Thyroid gland (tissue), 4 donors: Measurements from ENCODE around the gene DRG2. TPM values are rescaled to one million over a fixed set of nuclear protein-coding genes. Genes with fewer than 3 reads are reported as not detected.

Source experiments
- DNase-seq, 2 donors: peaks; one replicate each; pipeline ENCODE4 v3.0.0-alpha.2; 2019
- H3K27ac ChIP-seq, 3 donors: fragments of 200-600 bp; sonication (generic); 1 replicate in 2 of 3; 2 replicates in 1 of 3; pipeline ENCODE4 v1.5.1; 2016 to 2019; ENCODE audit warnings: mild to moderate bottlenecking in 1 of 3, moderate library complexity in 1 of 3
- H3K27me3 ChIP-seq: fragments of 200-600 bp; sonication (generic); one replicate; pipeline ENCODE4 v1.5.1; 2019
- H3K36me3 ChIP-seq, 2 donors: fragments of 200-600 bp; sonication (generic); one replicate each; pipeline ENCODE4 v1.5.1; 2016 to 2019
- H3K4me1 ChIP-seq, 2 donors: fragments of 200-600 bp; sonication (generic); one replicate each; pipeline ENCODE4 v1.5.1; 2017 to 2019
- H3K4me3 ChIP-seq, 3 donors: fragments of 200-600 bp; sonication (generic); replicated peaks in 1 of 3; 1 replicate in 2 of 3; 2 replicates in 1 of 3; pipeline ENCODE4 v1.5.1; 2016; ENCODE audit warnings: mild to moderate bottlenecking in 1 of 3
- H3K9me3 ChIP-seq: fragments of 200-600 bp; sonication (generic); one replicate; pipeline ENCODE4 v1.5.1; 2017
- POLR2A ChIP-seq, 2 donors: fragments of 450-650 bp; IDR thresholded peaks; one replicate each; pipeline ENCODE4 v1.6.1; 2017; ENCODE audit warnings: antibody characterized with exemption in 2 of 2, mild to moderate bottlenecking in 2 of 2, moderate library complexity in 1 of 2
- whole genome bisulfite sequencing, 2 donors: methylation state at CpG; one replicate each; pipeline ENCODE4 v1.1.5; 2017; 5-methylcytosine and 5-hydroxymethylcytosine counted together
- intact Hi-C: fragments of 100-400 bp; cut with DNase I; formaldehyde crosslinking; loops from one replicate; pipeline ENCODE4 v1.15.1; 2023
- total RNA-seq, 4 donors: library from RNA; depleted of rRNA; stranded (reverse); fragments of >200 nt; gene quantifications; one replicate each; pipeline ENCODE4 v1.2.3, GENCODE V29; 2016
- TF ChIP-seq, protein P1 (sequence below), 6 experiments: fragments of 200-600 bp in 3 of 6; fragments of 450-650 bp in 3 of 6; sonication (generic) in 3 of 6; IDR thresholded peaks; one replicate each; pipeline ENCODE4 v1.5.1; 2016 to 2019; ENCODE audit warnings: antibody characterized with exemption in 6 of 6, mild to moderate bottlenecking in 2 of 6, inconsistent platforms in 1 of 6, moderate library complexity in 1 of 6

The DRG2 gene
- total RNA-seq, 4 donors from 2014 or later = 35.3 to 88.8 (median 59.2) TPM

DNA sequence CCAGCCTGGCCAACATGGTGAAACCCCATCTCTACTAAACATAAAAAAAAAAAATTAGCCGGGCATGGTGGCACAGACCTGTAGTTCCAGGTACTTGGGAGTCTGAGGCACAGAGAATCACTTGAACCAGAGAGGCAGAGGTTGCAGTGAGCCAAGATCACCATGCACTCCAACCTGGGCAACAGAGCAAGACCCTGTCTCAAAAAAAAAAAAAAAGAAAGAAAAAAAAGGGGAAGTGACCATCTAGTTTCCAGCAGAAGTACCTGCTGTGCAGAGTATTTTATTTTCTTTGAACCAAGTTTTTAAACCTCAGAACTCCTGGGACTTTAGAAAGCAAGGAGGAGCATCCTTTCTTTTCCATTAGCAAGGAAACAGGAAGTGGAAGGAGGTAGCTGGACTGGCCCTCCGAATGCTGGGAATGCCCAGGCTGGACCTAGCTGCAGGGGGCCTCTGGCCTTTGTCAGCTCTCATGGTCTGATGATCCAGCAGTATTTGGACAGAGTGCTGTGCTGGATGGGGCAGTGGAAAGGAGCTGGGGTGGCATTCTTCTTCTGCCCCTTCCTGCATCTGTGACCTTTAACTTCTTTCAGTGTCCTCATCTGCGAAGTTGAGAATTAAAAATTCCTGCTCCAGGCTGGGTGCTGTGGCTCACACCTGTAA, 41.9 kb upstream of the DRG2 start:
- TF ChIP-seq, protein P1, sequence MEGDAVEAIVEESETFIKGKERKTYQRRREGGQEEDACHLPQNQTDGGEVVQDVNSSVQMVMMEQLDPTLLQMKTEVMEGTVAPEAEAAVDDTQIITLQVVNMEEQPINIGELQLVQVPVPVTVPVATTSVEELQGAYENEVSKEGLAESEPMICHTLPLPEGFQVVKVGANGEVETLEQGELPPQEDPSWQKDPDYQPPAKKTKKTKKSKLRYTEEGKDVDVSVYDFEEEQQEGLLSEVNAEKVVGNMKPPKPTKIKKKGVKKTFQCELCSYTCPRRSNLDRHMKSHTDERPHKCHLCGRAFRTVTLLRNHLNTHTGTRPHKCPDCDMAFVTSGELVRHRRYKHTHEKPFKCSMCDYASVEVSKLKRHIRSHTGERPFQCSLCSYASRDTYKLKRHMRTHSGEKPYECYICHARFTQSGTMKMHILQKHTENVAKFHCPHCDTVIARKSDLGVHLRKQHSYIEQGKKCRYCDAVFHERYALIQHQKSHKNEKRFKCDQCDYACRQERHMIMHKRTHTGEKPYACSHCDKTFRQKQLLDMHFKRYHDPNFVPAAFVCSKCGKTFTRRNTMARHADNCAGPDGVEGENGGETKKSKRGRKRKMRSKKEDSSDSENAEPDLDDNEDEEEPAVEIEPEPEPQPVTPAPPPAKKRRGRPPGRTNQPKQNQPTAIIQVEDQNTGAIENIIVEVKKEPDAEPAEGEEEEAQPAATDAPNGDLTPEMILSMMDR (IDR thresholded peaks at IDR 0.05) = no peak
- TF ChIP-seq POLR2A (IDR thresholded peaks at IDR 0.05) = no peak

DNA sequence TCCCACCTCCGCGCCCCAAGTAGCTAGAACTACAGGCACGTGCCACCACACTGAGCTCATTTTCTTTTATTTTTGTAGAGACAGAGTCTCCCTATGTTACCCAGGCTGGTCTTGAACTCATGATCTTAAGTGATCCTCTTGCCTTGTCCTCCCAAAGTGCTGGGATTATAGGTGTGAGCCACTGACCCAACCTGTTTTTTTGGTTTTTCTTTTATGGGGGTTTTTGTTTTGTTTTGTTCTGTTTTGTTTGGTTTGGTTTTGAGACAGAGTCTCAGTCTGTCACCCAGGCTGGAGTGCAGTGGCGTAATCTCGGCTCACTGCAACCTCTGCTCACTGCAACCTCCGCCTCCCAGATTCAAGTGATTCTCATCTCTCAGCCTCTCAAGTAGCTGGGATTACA, 32.2 kb upstream of the DRG2 start:
- 93 to 95% methylated on average over 6 of the region's 6 CpGs for WGBS, 2 donors
- intact Hi-C loops = loop anchor here (10.0 kb wide), 1 partner anchor 61 kb away; no protein-coding TSS in a partner anchor
- Histone ChIP-seq H3K27me3 (no peaks in the 10 kb centered on the region), H3K4me3 (no peak overlapping the region), H3K36me3 (peaks cover 25 to 39% of the 10 kb centered on the region in 2 donors), H3K4me1 (peaks cover 0 to 7% of the 10 kb centered on the region in 2 donors), H3K9me3 (no peaks in the 10 kb centered on the region), H3K27ac (no peak overlapping the region)
- DNase-seq = no peak
- no peak for TF ChIP-seq POLR2A (IDR thresholded peaks at IDR 0.05)
- TF ChIP-seq, protein P1 (IDR thresholded peaks at IDR 0.05) = no peak

More for the DNA sequence above, 41.9 kb upstream of the DRG2 start:
- Histone ChIP-seq H3K36me3 (peaks cover 4 to 5% of the 10 kb centered on the region in 2 donors), H3K9me3 (no peaks in the 10 kb centered on the region), H3K27me3 (no peaks in the 10 kb centered on the region), H3K4me1 (peaks cover 6 to 14% of the 10 kb centered on the region in 2 donors), H3K4me3 (no peak overlapping the region), H3K27ac (no peak overlapping the region)
- 75 to 83% methylated on average over 3 of the region's 3 CpGs for WGBS, 2 donors
- intact Hi-C loops = no loop called here
- no peak for DNase-seq

DNA sequence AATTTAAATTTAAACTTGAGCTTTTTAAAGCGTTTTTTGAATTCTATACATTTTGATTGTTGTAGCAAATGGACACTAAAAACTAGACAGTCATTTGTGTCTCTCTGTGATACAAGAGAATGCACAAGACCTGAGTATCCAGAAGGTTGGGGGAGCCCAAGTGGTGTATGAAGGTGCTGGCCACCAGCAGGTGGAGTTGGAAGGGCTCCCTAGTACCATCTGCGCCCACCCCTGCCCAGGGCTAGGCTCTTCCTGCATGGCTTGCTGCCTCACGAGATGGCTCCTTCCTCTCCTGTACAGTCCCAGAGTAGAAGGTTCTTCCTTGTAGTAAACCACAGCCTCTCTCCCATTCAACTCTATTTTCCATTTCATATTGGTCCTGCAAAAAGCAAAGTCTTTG, 31.5 kb upstream of the DRG2 start:
- Histone ChIP-seq H3K27me3 (no peaks in the 10 kb centered on the region), H3K4me3 (no peak overlapping the region), H3K9me3 (no peaks in the 10 kb centered on the region), H3K36me3 (peaks cover 25 to 44% of the 10 kb centered on the region in 2 donors), H3K4me1 (peaks cover 0 to 7% of the 10 kb centered on the region in 2 donors), H3K27ac (no peak overlapping the region)
- WGBS, 2 donors = 89 to 97% methylated on average over 3 of the region's 3 CpGs
- TF ChIP-seq, protein P1 (IDR thresholded peaks at IDR 0.05) = no peak
- no peak for TF ChIP-seq POLR2A (IDR thresholded peaks at IDR 0.05)
- no peak for DNase-seq
- intact Hi-C loops = loop anchor here (10.0 kb wide), 1 partner anchor 61 kb away; no protein-coding TSS in a partner anchor

DNA sequence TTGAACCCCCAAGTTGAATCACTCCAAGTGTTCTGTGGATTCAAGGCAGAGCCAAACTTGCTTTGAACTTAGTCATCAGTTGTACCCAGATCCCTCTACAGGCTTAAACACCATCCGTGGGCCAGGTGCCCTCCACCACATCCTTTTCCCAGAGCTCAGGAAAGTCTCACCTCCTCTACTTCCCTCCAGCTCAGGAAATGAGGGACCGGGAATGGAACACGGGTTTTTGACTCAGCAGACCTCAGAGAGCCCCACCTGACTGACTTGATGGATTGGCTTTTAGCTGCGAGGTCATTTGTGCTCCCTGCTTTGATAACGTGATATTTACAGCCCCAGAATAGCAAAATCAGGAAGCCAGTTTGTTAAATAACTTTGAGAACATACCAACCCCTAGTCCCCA, 28.5 kb upstream of the DRG2 start:
- Histone ChIP-seq H3K27me3 (no peaks in the 10 kb centered on the region), H3K36me3 (peaks cover 45 to 51% of the 10 kb centered on the region in 2 donors), H3K4me3 (no peak overlapping the region), H3K4me1 (no peaks in the 10 kb centered on the region), H3K27ac (no peak overlapping the region), H3K9me3 (no peaks in the 10 kb centered on the region)
- 70 to 75% methylated on average over 5 of the region's 5 CpGs for WGBS, 2 donors
- TF ChIP-seq POLR2A (IDR thresholded peaks at IDR 0.05) = no peak
- TF ChIP-seq, protein P1 (IDR thresholded peaks at IDR 0.05) = no peak
- intact Hi-C loops = loop anchor here (10.0 kb wide), 1 partner anchor 64 kb away; no protein-coding TSS in a partner anchor
- DNase-seq = no peak

DNA sequence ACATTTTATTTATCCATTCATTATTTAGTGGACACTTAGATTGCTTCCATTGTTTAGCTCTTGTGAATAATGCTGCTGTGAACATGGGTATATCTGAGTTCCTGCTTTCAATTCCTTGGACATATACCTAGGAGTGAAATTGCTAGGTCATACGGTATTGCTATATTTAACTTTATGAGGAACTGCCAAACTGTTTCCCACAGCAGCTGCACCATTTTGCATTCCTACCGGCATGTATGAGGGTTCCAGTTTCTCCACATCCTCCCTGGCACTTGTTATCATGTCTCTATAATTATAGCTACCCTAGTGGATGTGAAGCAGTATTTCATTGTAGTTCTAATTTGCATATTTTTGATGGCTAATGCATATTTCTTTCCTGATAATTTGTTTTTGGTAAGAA, 23.7 kb upstream of the DRG2 start:
- intact Hi-C loops = no loop called here
- H3K9me3 ChIP-seq = no peaks in the 10 kb centered on the region
- no peaks in the 10 kb centered on the region for H3K4me1 ChIP-seq
- WGBS, 2 donors = 85 to 91% methylated on average over 2 of the region's 2 CpGs
- H3K36me3 ChIP-seq = peaks cover 34 to 36% of the 10 kb centered on the region in 2 donors
- TF ChIP-seq, protein P1 (IDR thresholded peaks at IDR 0.05) = no peak
- no peak for TF ChIP-seq POLR2A (IDR thresholded peaks at IDR 0.05)
- H3K4me3 ChIP-seq = no peak overlapping the region
- H3K27ac ChIP-seq = no peak overlapping the region
- no peaks in the 10 kb centered on the region for H3K27me3 ChIP-seq
- DNase-seq = no peak
